IPS-15b (cell line): ENCODE measurements around the gene OR10K1.

Source experiments
- H3K27me3 ChIP-seq: one replicate; pipeline ENCODE4 v1.6.1; 2013; ENCODE audit warnings: low read length; ENCODE audit not compliant: control insufficient read depth, insufficient read depth
- H3K36me3 ChIP-seq: one replicate; pipeline ENCODE4 v1.6.1; 2013; ENCODE audit warnings: low read length; ENCODE audit not compliant: control insufficient read depth, insufficient read depth
- H3K4me1 ChIP-seq: one replicate; pipeline ENCODE4 v1.6.1; 2013; ENCODE audit warnings: mild to moderate bottlenecking, low read length; ENCODE audit not compliant: control insufficient read depth, insufficient read depth
- H3K4me3 ChIP-seq: one replicate; pipeline ENCODE4 v1.5.1; 2013; ENCODE audit warnings: low read depth, low read length
- H3K9ac ChIP-seq: one replicate; pipeline ENCODE4 v1.6.1; 2013; ENCODE audit warnings: low read depth, mild to moderate bottlenecking, low read length
- H3K9me3 ChIP-seq: one replicate; pipeline ENCODE4 v1.6.1; 2013; ENCODE audit warnings: mild to moderate bottlenecking, low read length; ENCODE audit not compliant: control insufficient read depth, insufficient read depth

Gene OR10K1

DNA sequence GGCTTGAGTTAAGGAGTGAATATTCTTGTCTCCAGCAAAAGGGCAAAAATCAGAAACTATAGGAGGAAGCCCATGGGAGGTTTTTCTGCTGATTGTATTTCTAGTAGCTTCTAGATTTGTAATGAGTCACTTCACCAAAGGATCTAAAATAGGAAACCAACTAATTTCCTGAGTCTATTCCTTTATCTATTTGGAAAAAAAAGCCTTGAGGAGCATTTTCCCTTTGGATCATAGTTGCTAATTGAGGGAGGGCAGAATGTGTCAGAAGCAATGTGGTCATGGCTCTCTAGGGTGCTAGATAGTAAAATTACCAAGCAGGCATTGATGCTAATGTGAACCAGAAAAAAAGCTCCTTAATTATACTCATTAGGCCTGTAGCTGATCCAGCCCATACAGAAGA lies 10.3 kb downstream of the OR10K1 start, which contains the start of gene OR10R2:
OR10R2 (plus strand) TSS at position 301 of the 400 bp plus-strand sequence. CDS start 106 bp downstream, outside the sequence.
- Histone ChIP-seq H3K9ac (no peak within 1 kb of the TSS), H3K36me3 (no peaks in the 10 kb centered on the region), H3K27me3 (no peaks in the 10 kb centered on the region), H3K9me3 (no peaks in the 10 kb centered on the region), H3K4me1 (no peaks in the 10 kb centered on the region), H3K4me3 (no peak within 1 kb of the TSS)

DNA sequence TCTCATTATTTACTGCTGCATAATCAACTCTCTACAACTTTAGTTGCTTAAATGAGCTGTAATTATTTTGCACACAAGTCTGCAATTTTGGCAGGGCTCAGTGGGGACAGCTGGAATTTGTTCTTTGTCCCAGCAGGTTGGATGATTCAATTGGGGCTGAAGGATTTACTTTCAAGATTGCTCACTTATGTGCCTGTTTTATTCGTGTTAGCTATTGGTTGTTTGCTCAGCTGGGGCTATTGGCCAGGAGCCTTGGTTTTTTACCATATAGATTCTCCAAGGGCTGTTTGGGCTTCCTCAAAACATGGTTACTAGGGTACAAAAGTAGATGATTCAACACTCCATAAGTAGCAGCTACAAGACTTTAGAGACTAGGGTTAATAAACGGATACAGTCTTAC lies 23.8 kb downstream of the OR10K1 start:
- no peak overlapping the region for H3K4me3 ChIP-seq
- H3K9ac ChIP-seq = no peak overlapping the region
- no peaks in the 10 kb centered on the region for H3K36me3 ChIP-seq
- H3K27me3 ChIP-seq = no peaks in the 10 kb centered on the region
- H3K9me3 ChIP-seq = no peaks in the 10 kb centered on the region
- H3K4me1 ChIP-seq = peaks cover 8% of the 10 kb centered on the region

DNA sequence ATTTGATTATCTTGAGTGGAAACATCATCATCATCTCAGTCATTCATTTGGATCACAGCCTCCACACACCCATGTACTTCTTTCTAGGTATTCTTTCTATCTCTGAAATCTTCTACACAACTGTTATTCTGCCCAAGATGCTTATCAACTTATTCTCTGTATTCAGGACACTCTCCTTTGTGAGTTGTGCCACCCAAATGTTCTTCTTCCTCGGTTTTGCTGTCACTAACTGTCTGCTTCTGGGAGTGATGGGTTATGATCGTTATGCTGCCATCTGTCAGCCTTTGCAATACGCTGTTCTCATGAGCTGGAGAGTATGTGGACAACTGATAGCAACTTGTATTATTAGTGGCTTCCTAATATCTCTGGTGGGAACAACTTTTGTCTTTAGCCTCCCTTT lies 29.7 kb downstream of the OR10K1 start:
- H3K36me3 ChIP-seq = no peaks in the 10 kb centered on the region
- H3K4me1 ChIP-seq = peaks cover 5% of the 10 kb centered on the region
- no peak overlapping the region for H3K4me3 ChIP-seq
- H3K9ac ChIP-seq = no peak overlapping the region
- H3K27me3 ChIP-seq = no peaks in the 10 kb centered on the region
- H3K9me3 ChIP-seq = no peaks in the 10 kb centered on the region

DNA sequence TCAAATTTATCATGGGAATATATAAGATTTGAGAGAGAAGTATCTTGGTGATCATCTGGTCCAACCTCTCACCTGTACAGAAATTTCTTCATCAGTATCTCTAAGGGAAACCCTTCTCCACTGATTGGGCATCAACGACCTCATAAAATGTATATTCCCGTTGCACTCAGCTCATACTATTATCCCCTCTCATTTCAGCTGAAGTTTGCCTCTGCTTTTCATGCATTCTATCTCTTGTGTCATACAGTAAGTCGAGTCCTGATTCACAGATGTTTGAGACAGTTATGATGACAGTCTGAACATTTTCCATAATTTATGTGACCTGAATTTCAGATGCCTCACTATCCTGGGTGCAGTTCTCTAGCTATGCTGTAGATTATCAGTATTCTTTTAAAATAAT lies 31.4 kb downstream of the OR10K1 start:
- Histone ChIP-seq H3K4me3 (no peak overlapping the region), H3K9ac (no peak overlapping the region), H3K27me3 (no peaks in the 10 kb centered on the region), H3K36me3 (no peaks in the 10 kb centered on the region), H3K9me3 (no peaks in the 10 kb centered on the region), H3K4me1 (no peaks in the 10 kb centered on the region)

DNA sequence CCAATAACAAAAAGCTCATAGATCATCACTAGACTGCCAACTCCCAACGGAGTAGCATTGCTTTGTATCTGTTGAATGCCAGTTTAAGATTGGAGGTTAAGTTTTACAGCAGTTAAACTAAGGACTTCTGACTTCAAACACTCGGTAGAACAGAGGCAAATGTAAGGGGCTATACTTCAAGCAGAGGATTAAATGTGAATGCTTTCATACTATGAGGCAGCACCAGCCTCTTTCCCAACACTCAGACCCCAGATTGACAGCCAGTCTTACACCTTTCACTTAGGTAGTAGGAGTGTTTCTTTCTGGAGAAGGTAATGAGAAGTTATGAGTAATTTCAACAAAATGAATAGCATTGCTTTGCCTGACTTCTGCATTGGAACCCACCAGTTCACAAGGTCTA lies 33.2 kb downstream of the OR10K1 start:
- H3K9ac ChIP-seq = no peak overlapping the region
- H3K4me1 ChIP-seq = no peaks in the 10 kb centered on the region
- no peaks in the 10 kb centered on the region for H3K36me3 ChIP-seq
- H3K27me3 ChIP-seq = no peaks in the 10 kb centered on the region
- no peaks in the 10 kb centered on the region for H3K9me3 ChIP-seq
- H3K4me3 ChIP-seq = no peak overlapping the region

DNA sequence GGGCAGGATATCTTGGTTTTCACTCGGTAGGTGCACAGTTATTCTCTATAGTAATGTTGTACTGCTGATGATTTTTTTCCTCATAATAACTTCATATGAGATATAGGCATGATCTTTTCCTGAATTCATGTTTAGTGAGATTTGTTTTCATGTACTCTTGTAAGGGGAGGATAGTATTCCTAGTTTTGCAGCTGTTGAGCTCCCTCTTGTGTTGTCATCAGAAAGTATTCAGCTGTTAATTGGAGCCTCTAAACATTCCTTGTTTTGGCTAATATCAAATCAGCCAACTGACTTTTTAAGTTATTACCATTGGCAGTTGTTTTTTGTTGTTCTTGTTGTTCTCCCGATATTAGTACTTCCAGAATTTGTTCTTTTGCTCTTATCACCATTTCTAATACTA lies 34.7 kb downstream of the OR10K1 start:
- no peak overlapping the region for H3K4me3 ChIP-seq
- H3K4me1 ChIP-seq = no peaks in the 10 kb centered on the region
- H3K27me3 ChIP-seq = no peaks in the 10 kb centered on the region
- H3K9ac ChIP-seq = no peak overlapping the region
- H3K9me3 ChIP-seq = no peaks in the 10 kb centered on the region
- H3K36me3 ChIP-seq = no peaks in the 10 kb centered on the region

DNA sequence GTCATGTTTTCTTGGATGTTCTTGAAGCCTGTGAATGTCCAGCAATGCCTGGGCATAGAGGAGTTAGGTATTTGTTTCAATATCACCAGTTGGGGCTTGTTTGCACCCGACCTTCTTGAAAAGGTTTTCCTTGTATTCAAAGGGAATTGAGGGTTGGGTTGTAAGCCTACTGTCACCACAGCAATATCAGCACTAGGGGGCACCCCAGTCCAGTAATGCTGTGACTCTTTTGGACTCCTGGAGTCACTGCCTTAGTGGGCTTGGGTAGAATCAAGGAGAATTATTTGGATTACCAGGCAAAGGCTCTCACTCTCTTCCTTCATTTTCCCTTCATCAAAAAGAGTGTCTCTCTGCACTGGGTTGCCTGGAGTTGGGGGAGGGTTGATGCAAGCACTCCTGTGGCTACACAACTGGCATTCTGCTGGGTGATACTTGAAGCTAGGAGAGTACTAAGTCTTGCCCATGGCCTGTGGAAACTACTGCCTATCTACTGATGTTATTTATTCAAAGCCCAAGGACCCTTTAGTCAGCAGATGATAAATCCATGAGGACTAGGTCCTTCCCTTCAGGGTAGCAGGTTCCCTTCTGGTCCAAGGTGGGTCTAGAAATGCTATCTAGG lies 44.8 kb downstream of the OR10K1 start:
- H3K9ac ChIP-seq = no peak overlapping the region
- H3K4me1 ChIP-seq = no peaks in the 10 kb centered on the region
- H3K27me3 ChIP-seq = no peaks in the 10 kb centered on the region
- no peaks in the 10 kb centered on the region for H3K36me3 ChIP-seq
- no peak overlapping the region for H3K4me3 ChIP-seq
- H3K9me3 ChIP-seq = no peaks in the 10 kb centered on the region

DNA sequence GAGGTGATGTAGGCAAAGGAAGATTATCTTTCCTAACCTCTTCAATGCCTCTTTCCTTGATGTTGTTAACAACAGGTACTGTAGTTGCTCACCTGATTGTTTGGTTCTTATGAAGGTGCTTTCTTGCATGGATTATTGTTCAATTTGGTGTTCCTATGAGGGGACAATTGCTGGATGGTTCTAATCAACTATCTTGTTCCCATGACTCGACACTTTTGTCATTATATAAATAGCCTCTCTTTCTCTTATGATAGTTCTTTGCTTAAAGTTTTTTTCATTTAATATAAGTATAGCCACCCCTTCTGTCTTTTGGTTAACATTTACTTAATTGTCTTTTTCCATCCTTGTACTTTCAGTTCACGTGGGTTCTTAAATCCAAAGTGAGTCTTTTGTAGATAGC lies 45.9 kb downstream of the OR10K1 start:
- Histone ChIP-seq H3K9ac (no peak overlapping the region), H3K4me3 (no peak overlapping the region), H3K4me1 (no peaks in the 10 kb centered on the region), H3K27me3 (no peaks in the 10 kb centered on the region), H3K36me3 (no peaks in the 10 kb centered on the region), H3K9me3 (no peaks in the 10 kb centered on the region)

DNA sequence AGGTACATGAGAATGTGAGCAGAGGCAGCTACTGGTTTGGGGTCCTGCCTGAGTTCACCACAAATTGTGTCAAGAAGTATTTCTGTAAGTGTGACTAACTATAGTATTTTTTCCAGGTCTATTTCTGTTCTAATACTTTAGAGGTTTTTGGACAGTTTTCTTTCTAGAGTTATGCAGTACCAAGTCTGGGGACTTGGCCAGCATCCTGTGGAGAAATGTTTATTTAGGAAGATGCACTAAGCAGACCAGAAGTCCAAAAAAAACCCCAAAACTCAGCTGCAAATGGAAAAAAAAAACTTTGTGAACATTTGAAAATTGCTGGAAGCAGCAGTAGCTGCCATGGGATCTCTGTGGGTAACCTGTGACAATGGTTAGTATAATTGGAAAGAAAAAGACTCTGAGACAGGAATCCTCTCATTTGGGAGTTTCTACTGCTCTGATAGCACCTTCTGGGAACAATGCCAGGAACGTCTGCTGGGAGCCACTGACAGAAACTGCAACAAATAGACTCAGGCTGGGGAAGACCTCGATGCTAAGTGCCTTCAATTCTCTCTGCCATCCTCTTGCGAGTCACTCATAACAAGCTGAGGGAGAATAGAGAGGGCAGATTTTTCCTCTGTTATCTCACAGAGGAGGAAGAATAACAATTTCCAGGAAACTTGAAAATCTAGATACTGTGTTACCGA lies 48.0 kb downstream of the OR10K1 start:
- Histone ChIP-seq H3K36me3 (no peaks in the 10 kb centered on the region), H3K9ac (no peak overlapping the region), H3K4me3 (no peak overlapping the region), H3K27me3 (no peaks in the 10 kb centered on the region), H3K4me1 (no peaks in the 10 kb centered on the region), H3K9me3 (no peaks in the 10 kb centered on the region)

DNA sequence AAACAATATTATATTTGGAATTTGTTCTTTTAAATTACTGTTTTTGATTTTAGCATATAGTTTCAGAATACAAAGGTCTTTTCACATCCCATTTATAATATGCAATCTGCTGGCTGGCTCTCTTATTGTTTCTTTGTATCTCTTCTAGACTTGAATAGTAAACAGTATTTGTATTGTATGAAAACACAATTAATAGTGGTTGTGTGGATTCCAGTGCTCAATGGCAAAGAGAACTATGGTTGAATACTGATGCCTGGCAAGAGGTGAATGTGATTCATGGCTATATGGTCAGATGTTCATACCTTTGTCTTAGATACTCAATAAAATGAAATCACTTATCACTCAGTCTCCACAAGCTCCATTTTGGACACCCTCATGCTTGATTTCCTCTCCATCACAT lies 55.3 kb downstream of the OR10K1 start:
- H3K27me3 ChIP-seq = no peaks in the 10 kb centered on the region
- no peaks in the 10 kb centered on the region for H3K9me3 ChIP-seq
- H3K36me3 ChIP-seq = no peaks in the 10 kb centered on the region
- H3K4me3 ChIP-seq = no peak overlapping the region
- H3K4me1 ChIP-seq = no peaks in the 10 kb centered on the region
- H3K9ac ChIP-seq = no peak overlapping the region
